AG08395 (cell line): ENCODE measurements around the gene COL5A1.
"Not testable (repeated sequence)": the region's sequence is repeated elsewhere in the genome, so short reads cannot be mapped to it uniquely, and the experiment has no call there.

Experiments used
- DNase-seq: peaks from one replicate; pipeline ENCODE4 v3.0.0; 2012; ENCODE audit warnings: mixed read lengths, low spot score

COL5A1 gene

GRCh38 chr9:134707731-134708671 lies 66.4 kb downstream of the COL5A1 start:
- no peak for DNase-seq

DNA sequence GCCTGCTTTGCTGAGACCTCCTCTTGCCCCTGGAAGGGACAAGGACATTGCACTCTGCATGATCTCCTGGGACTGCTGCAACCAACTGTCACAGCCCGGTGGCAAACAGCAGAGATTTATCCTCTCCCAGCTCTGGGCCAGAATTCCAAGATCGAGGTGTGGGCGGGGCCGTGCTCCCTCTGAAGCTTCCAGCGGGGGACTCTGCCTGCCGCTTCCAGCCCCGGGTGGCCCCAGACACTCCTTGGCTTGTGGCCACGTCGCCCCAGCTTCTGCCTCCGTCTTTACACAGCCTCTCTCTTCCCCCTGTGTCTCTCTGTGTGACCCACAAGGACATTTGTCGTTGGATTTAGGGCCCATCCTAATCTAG lies 67.1 kb downstream of the COL5A1 start:
- no peak for DNase-seq

- DNase-seq, result peak; percentile 74
Observed at GRCh38 chr9:134709512-134710270, 68.1 kb downstream of the COL5A1 start.

- no peak for DNase-seq
Observed at GRCh38 chr9:134710271-134710540, 68.6 kb downstream of the COL5A1 start.

DNA sequence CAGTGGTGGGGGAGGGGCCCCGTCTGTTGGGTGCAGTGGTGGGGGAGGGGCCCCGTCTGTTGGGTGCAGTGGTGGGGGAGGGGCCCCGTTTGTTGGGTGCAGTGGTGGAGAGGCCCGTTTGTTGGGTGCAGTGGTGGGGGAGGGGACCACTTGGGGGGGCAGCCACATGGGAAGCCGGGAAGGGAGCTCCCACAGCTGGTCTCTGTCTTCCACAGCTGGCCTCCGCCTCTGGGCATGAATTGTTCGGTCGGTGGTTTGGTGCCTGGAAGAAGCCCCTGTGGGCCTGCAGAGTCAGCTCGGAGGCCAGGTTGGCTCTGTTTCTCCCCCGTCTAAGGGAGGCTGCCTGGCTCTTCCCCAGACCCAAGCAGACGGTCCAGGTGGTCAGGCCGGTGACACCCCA lies 69.3 kb downstream of the COL5A1 start:
- no peak for DNase-seq

DNA sequence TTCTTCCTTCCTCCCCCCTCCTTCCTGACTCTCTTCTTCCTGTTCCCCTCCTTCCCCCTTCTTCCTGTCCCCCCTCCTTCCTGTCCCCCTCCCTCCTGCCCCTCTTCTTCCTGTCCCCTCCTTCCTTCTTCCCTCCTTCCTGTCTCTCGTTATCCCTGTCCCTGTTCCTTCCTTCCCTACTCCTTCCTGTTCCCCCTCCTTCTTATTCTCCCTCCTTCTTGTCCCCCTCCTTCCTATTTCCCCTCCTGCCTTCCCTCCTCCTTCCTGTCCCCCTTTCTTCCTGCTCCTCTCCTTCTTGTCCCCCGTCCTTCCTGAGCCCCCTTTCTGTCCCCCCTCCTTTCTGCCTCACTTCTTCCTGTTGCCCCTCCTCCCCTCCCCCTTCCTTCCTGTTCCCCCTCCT lies 70.6 kb downstream of the COL5A1 start:
- no peak for DNase-seq

DNA sequence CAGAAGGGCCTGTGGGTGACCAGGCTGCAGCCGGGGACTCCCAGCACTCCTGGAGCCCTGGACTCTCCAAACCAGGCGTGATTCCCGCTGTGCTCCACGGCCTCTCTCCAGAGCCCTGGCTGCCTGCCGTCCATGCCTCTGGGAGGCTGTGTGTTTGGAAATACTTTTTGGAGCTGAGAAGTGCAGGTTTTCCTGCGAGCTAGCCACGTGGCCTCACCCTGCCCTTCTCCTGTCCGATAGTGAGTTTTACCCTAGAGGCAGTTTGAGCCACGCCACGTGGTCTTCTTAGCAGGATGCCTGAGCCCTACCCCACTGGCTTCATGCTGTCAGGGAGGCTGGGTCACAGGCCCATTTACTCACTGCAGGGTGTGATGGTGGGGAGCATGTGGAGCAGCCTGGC lies 71.3 kb downstream of the COL5A1 start:
- no peak for DNase-seq

DNA sequence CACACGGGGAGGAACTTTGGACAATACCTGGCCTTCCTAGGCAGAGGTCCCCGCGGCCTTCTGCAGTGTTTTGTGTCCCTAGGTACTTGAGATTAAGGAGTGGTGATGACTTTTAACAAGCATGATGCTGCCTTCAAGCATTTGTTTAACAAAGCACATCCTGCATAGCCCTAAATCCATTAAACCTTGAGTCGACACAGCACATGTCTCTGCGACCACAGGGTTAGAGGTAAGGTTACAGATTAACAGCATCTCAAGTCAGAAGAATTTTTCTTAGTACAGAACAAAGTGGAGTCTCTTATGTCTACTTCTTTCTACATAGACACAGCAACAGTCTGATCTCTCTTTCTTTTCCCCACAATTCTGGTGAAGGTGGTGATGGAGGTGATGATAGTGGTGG lies 73.9 kb downstream of the COL5A1 start:
- not testable (repeated sequence) for DNase-seq

GRCh38 chr9:134716067-134716466 lies 74.5 kb downstream of the COL5A1 start:
- DNase-seq, result no peak

- no peak for DNase-seq
Observed at GRCh38 chr9:134717056-134717455, 75.5 kb downstream of the COL5A1 start.

GRCh38 chr9:134717924-134718645 lies 76.5 kb downstream of the COL5A1 start:
- DNase-seq, result no peak

DNA sequence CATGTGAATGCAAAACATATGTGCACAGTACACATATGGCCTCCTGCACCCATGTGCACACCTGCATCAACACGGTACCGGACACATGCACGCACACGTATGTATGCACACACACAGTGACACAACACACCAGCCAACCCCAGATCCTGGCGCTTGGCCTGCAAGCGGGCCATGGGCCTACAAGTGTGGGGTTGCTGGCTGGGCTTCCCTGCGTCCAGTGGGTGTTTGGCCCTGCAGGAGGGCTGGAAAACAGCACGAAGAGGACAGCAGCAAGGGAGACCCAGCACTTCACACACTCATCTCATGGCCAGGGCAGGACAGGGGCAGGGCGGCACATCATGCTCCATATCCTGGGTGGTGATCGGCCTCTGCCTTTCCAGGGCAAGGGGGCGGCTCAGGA lies 77.7 kb downstream of the COL5A1 start:
- DNase-seq, result no peak

- no peak for DNase-seq
Observed at GRCh38 chr9:134720136-134720753, 78.6 kb downstream of the COL5A1 start.

DNA sequence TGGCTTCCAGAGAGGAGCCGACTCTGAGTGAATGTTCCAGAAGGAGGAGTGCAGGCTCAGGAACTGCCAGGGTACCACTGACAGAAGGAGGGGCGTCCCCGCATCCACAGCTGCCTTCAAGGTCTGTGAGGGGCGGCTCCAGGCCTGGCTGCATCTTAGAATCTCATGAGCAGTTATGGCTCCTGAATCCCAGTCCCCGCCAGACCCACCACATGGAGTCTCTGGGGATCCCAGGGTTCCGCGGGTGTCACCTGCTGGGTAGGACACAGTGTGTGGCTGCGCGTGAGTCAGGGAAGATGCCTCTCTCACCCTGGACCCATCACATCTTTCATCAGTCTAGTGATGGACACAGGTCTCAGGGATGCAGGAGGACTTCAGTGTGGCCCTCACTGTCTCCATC lies 79.2 kb downstream of the COL5A1 start:
- no peak for DNase-seq

DNA sequence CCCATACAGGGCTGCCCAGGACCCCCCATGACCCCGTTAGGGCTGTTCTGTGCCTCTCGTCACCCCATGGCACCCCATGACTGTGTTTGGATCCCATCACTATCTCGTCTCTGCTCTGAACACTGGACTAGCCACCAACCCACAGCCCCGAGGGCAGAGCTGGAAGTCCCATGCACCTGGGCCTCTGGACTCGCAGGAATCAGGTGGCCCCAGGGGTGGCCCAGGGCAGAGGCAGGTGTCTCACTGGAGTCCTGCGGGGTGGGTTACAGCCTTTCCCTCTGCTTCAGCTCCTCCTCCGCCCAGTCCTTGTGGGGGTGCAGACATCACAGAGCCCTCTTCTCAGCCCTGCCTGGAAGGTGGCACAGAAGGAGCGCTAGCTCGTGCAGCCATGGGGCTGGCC lies 79.7 kb downstream of the COL5A1 start:
- no peak for DNase-seq

DNA sequence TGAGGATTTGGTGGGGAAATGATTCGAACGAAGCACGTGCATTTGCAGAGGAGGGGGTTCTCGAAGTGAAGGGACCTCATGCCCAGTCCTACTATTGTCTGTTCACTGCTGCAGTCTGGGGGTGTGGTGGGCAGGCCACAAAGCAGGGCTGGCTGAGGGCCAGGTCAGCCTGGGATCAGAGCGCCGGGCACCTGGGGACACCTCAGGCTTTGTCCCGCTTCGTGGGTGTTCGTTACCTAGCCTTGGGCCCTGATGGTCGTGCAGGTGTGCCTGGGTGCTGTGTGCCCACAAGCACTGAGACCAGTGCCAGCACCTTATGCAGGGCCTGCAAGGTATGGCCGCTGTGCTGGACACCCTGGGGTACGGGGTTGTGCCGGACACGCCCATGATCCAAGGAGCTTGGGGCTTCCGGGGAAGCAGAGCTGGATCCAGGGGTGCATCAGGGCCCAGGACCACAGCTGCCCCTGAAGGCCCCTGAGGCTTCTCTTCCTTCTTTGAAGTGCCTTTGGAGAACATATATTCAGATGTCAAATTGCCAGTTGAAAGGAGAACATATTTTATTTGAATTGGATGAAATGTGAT lies 80.6 kb downstream of the COL5A1 start:
- DNase-seq, result no peak

GRCh38 chr9:134723037-134723436 lies 81.4 kb downstream of the COL5A1 start:
- DNase-seq, result no peak

DNA sequence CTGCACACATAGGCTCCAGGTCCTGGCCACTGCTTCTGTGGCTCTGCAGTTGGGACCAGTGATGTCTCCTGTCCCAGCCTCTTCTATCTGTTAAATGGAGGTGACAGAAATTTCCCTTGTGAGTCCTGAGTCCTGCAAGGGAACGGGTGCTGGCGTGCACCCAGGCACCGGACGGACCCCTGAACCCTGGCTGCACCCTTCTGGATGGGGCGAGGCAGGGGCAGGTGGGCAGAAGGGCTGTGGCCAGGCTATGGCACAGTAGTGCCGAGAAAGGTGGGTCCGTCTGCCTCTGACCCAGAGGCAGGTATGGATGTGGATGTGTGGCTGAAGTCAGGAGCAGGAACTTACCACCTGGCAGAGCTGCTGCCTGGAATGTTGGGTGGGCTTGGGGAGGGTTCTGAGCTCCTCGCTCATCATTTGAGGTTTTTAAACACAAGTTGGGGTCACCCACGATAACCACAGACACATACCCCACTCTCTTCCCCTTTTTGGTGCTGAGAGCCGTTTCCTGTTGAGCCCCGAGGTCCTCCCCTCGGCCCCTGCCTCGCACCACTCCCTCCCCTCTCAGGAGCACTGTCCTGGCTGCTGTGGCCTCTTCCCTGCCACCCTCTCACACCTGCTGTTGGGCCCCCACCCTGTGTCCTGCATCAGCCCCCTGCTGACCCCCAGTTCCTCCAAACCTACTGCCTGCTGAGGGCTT lies 82.0 kb downstream of the COL5A1 start:
- no peak for DNase-seq

GRCh38 chr9:134724202-134724911 lies 82.8 kb downstream of the COL5A1 start:
- DNase-seq, result peak; percentile 67

GRCh38 chr9:134724912-134725604 lies 83.5 kb downstream of the COL5A1 start:
- DNase-seq, result no peak
